Natural killer cell treated with Interleukin-12 subunit alpha and Interleukin-12 subunit beta and Interleukin-15 and Interleukin-18, amount 100 ng/mL, for 72 hours (primary cell): ENCODE measurements around the gene TCOF1. TPM values are rescaled to one million over a fixed set of nuclear protein-coding genes. Genes with fewer than 3 reads are reported as not detected.

ENCODE experiments used
- ATAC-seq, 2 donors: fragments of 150-1000 bp; cut with Tn5 transposase in 1 of 2; sonication (Bioruptor Pico), chemical (Tn5 transposase) in 1 of 2; 2 replicates each; pipeline ENCODE4 v1.10.0; 2021
- DNase-seq: peaks from one replicate; pipeline ENCODE4 v3.0.0; 2022; ENCODE audit warnings: low spot score
- H3K27ac Mint-ChIP-seq, 2 donors: 1 replicate in 1 of 2; 2 replicates in 1 of 2; pipeline ENCODE4 v1.8.0; 2022; ENCODE audit warnings: mixed read lengths in 2 of 2, mild to moderate bottlenecking in 1 of 2, moderate library complexity in 1 of 2
- H3K27me3 Mint-ChIP-seq, 2 donors: 1 replicate in 1 of 2; 2 replicates in 1 of 2; pipeline ENCODE4 v1.8.0; 2022; ENCODE audit warnings: mixed read lengths in 2 of 2
- H3K36me3 Mint-ChIP-seq: one replicate; pipeline ENCODE4 v1.8.0; 2022; ENCODE audit warnings: mixed read lengths
- H3K4me1 Mint-ChIP-seq, 2 donors: 1 replicate in 1 of 2; 2 replicates in 1 of 2; pipeline ENCODE4 v1.8.0; 2022; ENCODE audit warnings: low read depth in 2 of 2, mixed read lengths in 2 of 2, mild to moderate bottlenecking in 1 of 2
- H3K4me3 Mint-ChIP-seq: one replicate; pipeline ENCODE4 v1.8.0; 2022; ENCODE audit warnings: mixed read lengths
- H3K9me3 Mint-ChIP-seq: 2 replicates; pipeline ENCODE4 v1.8.0; 2022; ENCODE audit warnings: mixed read lengths
- total RNA-seq, 2 donors: library from RNA; stranded (reverse); gene quantifications; one replicate each; pipeline ENCODE4 v1.2.3, GENCODE V29; 2022

TCOF1 gene
- total RNA-seq, 2 donors from 2014 or later = 70.0 to 140 TPM

DNA sequence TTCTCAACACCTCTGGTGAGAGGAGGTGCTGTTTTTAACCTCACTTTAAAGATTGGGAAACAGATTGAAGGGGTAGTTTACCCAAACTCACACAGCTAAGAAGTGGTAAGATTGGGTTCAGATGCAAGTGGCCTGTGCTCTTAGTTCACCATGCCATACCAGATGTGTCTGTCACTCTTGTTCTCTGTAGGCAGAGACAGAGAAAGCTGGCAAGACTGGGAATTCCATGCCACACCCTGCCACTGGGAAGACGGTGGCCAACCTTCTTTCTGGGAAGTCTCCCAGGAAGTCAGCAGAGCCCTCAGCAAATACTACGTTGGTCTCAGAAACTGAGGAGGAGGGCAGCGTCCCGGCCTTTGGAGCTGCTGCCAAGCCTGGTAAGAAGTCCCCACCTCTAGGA lies 11.0 kb downstream of the TCOF1 start:
- ATAC-seq (no peak), DNase-seq (no peak)
- no peaks in the 10 kb centered on the region for H3K9me3 Mint-ChIP-seq
- no peak overlapping the region for H3K4me3 Mint-ChIP-seq
- no peak overlapping the region for H3K27ac Mint-ChIP-seq
- peaks cover 20% of the 10 kb centered on the region for H3K36me3 Mint-ChIP-seq
- no peaks in the 10 kb centered on the region for H3K27me3 Mint-ChIP-seq
- peaks cover 5% of the 10 kb centered on the region in 2 donors for H3K4me1 Mint-ChIP-seq

DNA sequence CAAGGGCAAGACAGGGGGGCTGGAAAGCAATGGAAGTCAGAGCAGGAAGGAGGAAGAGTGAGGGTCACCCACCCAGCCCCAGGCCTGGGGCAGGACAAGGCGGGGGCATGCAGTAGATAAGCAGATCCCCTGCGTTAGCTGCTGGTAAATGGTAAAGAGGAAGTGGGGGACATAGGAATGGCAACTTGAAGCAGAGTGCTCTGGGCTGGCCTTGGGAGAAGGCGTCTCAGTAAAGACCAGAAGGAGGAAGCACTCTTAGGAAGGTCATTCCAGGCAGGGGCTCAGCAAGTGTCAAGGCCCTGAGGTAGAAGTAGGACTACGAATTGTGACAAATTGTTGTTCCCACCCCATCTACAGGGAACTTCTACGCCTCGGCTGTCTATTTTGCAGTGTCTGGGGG lies 15.1 kb downstream of the TCOF1 start:
- ATAC-seq (no peak), DNase-seq (no peak)
- H3K4me1 Mint-ChIP-seq = peaks cover 8 to 14% of the 10 kb centered on the region in 2 donors
- peaks cover 16% of the 10 kb centered on the region for H3K36me3 Mint-ChIP-seq
- no peak overlapping the region for H3K4me3 Mint-ChIP-seq
- no peaks in the 10 kb centered on the region for H3K9me3 Mint-ChIP-seq
- no peaks in the 10 kb centered on the region for H3K27me3 Mint-ChIP-seq
- H3K27ac Mint-ChIP-seq = no peak overlapping the region

DNA sequence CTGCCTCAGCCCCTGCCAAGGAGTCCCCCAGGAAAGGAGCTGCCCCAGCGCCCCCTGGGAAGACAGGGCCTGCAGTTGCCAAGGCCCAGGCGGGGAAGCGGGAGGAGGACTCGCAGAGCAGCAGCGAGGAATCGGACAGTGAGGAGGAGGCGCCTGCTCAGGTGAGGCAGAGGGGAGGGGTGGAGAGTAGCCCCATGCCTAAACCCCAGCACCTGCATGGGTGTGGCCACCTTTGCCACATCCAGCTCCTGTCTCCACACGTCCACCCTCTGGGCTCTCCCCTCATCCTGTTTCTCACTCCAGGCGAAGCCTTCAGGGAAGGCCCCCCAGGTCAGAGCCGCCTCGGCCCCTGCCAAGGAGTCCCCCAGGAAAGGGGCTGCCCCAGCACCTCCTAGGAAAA lies 17.2 kb downstream of the TCOF1 start:
- Mint-ChIP-seq H3K27ac (no peak overlapping the region), H3K9me3 (no peaks in the 10 kb centered on the region), H3K27me3 (no peaks in the 10 kb centered on the region), H3K36me3 (peaks cover 19% of the 10 kb centered on the region), H3K4me1 (peaks cover 11 to 16% of the 10 kb centered on the region in 2 donors), H3K4me3 (no peak overlapping the region)
- ATAC-seq (no peak), DNase-seq (no peak)

DNA sequence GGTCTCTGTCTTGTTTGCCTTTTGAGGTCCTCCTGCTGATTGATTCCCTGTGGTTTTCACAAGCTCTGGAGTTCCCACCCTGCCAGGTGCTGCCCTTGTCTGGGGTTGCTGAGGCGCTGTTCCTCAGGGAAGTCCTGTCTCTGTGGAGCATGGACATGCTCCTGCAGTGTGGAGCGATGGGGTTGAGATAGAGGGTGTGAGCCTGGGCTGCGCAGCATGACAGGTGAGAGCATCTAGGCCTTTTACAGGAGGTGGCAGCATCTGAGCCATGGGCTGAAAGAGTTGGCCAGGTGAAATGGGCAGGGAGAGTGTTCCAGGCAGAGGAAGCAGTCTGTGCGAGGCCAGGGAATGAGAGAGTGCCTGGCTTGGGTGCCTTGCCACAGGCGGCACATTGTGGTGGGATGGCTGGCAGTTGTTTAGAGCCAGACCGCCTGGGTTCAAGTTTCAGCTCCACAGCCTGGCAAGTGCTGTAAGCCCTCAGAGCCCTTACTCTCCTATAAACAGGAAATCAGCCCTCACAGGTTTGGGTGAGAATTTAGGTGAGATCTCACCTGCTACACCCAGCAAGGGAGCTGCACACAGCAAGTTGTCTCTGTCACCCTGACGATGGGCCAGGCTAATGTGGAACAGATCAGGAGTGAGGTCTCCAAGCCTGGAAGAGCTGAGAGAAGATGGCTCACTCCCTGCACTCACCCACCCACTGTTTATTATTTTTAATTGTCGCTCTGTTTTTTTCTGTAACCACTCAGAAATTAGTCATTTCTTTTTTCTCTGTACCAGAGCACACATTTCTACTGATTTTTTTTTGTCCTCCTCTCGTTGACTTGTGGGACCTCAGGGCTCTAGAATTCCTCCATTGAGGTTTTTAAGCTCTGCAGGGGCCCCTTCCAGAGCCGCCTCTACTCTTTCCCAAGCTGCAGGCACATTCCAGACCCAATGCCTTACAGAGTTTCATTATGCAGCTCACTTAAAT lies 19.6 kb downstream of the TCOF1 start:
- Mint-ChIP-seq H3K4me1 (peaks cover 11 to 13% of the 10 kb centered on the region in 2 donors), H3K9me3 (no peaks in the 10 kb centered on the region), H3K27ac (peak overlapping the region; percentile 48 to 81), H3K4me3 (no peak overlapping the region), H3K36me3 (peaks cover 20% of the 10 kb centered on the region), H3K27me3 (no peaks in the 10 kb centered on the region)
- ATAC-seq (no peak), DNase-seq (no peak)

- H3K36me3 Mint-ChIP-seq = peaks cover 20% of the 10 kb centered on the region
- ATAC-seq (no peak), DNase-seq (no peak)
- peaks cover 11 to 13% of the 10 kb centered on the region in 2 donors for H3K4me1 Mint-ChIP-seq
- H3K27ac Mint-ChIP-seq = peak overlapping the region; percentile 37 to 48
- no peaks in the 10 kb centered on the region for H3K27me3 Mint-ChIP-seq
- H3K9me3 Mint-ChIP-seq = no peaks in the 10 kb centered on the region
- no peak overlapping the region for H3K4me3 Mint-ChIP-seq
Observed at GRCh38 chr5:150377964-150378694, 20.6 kb downstream of the TCOF1 start.

GRCh38 chr5:150384701-150385100 lies 27.2 kb downstream of the TCOF1 start:
- H3K27ac Mint-ChIP-seq = no peak overlapping the region
- no peak for DNase-seq
- H3K27me3 Mint-ChIP-seq = no peaks in the 10 kb centered on the region
- peaks cover 0 to 6% of the 10 kb centered on the region in 2 donors for H3K4me1 Mint-ChIP-seq
- ATAC-seq = no peak
- H3K4me3 Mint-ChIP-seq = no peak overlapping the region
- H3K9me3 Mint-ChIP-seq = no peaks in the 10 kb centered on the region
- H3K36me3 Mint-ChIP-seq = peaks cover 5% of the 10 kb centered on the region

DNA sequence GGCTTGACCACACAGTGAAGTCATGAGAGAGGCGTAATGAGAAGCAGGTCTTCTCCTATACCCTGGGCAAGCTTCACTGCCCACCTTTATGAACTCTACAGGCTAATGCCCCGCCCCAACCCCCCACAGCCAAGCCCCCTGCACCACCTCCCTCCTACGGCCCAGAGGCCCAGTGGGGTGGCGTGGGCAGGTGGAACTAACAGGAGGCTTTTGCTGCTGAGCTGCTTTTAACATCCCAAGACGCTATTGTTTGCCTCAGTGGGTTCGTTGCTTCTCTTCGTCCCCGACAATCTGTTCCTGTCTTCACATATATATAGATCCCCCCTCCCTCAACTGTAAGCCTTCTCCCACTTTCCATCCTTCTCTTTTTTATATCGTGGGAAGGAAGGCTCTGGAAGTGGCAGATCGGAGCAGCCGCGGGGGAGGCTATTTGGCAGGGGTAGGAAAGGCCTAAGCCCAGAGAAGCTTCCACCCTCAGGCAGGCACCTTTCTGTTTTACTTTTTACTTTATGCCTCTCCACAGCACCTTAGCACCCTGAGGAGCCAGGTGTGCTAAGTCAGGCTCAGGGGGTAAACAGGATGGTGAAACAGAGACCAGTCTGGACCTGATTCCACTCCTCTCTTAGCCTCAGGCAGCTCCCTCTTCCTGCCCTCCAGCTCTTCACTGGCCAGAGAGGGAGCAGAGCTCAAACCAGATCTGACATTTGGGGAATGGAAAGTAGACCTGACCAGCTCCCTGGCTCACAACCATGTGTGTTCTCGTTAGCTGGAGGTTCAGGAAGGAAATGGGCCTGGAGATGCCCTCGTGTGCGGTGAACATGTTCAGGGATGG lies 28.7 kb downstream of the TCOF1 start:
- H3K9me3 Mint-ChIP-seq = no peaks in the 10 kb centered on the region
- H3K27me3 Mint-ChIP-seq = no peaks in the 10 kb centered on the region
- peak overlapping the region in 1 of 2 donors; percentile 50 for H3K27ac Mint-ChIP-seq
- no peak for ATAC-seq
- peaks cover 0 to 6% of the 10 kb centered on the region in 2 donors for H3K4me1 Mint-ChIP-seq
- peaks cover under 1% of the 10 kb centered on the region for H3K36me3 Mint-ChIP-seq
- no peak for DNase-seq
- H3K4me3 Mint-ChIP-seq = no peak overlapping the region

DNA sequence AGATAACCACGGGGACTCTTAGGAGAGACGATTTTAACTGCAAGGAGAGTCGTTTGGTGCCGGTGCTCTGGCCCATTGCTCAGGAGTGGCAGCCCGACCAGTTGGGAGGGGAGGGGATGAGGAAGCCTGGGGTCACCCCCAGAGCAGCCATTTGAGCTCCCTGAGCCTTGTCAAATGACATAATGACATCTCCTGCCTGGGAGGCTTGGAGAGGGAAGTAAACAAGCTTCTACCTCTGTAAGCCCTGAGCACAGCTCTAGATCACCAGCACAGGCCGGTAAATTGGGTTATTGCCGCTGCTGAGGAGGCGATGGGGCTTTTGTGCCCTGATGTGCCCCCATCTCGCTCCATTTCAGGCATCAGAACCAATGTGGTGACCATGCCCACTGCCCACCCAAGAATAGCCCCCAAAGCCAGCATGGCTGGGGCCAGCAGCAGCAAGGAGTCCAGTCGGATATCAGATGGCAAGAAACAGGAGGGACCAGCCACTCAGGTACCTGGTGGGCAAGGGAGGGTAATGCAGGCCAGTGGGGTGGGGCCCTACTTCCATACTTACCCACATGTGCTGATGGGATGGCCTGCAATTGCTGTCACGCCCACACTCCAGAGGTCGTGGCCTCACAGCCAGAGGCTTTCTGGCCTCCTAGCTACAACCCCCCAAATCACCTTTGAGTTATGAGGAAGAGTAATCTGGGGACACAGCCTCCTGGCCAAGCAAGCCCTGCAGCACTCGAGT lies 32.2 kb downstream of the TCOF1 start:
- Mint-ChIP-seq H3K4me3 (no peak overlapping the region), H3K9me3 (no peaks in the 10 kb centered on the region), H3K36me3 (no peaks in the 10 kb centered on the region), H3K27me3 (no peaks in the 10 kb centered on the region), H3K27ac (no peak overlapping the region), H3K4me1 (peaks cover 0 to 9% of the 10 kb centered on the region in 2 donors)
- ATAC-seq = no peak
- DNase-seq = no peak

GRCh38 chr5:150391064-150391834 lies 33.8 kb downstream of the TCOF1 start:
- Mint-ChIP-seq H3K36me3 (peaks cover 3% of the 10 kb centered on the region), H3K4me3 (no peak overlapping the region), H3K27me3 (no peaks in the 10 kb centered on the region), H3K27ac (no peak overlapping the region), H3K4me1 (peaks cover 3 to 7% of the 10 kb centered on the region in 2 donors), H3K9me3 (no peaks in the 10 kb centered on the region)
- DNase-seq (no peak), ATAC-seq (no peak)

DNA sequence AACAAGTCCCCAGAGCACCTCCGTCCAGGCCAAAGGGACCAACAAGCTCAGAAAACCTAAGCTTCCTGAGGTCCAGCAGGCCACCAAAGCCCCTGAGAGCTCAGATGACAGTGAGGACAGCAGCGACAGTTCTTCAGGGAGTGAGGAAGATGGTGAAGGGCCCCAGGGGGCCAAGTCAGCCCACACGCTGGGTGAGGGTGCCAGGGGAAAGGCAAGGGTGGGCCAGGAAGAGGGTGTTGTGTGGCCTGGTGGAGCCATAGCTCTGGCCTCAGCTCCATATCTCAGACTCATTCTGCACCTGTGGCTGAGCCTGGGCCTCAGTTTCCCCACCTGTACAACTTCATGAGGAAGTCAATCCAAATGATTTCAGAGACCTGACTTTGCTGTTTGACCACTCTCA lies 34.5 kb downstream of the TCOF1 start:
- Mint-ChIP-seq H3K27me3 (no peaks in the 10 kb centered on the region), H3K9me3 (no peaks in the 10 kb centered on the region), H3K27ac (no peak overlapping the region), H3K4me1 (peaks cover 4 to 6% of the 10 kb centered on the region in 2 donors), H3K4me3 (no peak overlapping the region), H3K36me3 (peaks cover 7% of the 10 kb centered on the region)
- no peak for DNase-seq
- ATAC-seq = no peak

- Mint-ChIP-seq H3K9me3 (no peaks in the 10 kb centered on the region), H3K27me3 (no peaks in the 10 kb centered on the region), H3K36me3 (peaks cover 7% of the 10 kb centered on the region), H3K27ac (no peak overlapping the region), H3K4me1 (peaks cover 5 to 6% of the 10 kb centered on the region in 2 donors), H3K4me3 (no peak overlapping the region)
- ATAC-seq (no peak), DNase-seq (no peak)
Observed at GRCh38 chr5:150392680-150393079, 35.2 kb downstream of the TCOF1 start.

GRCh38 chr5:150393096-150393645 lies 35.7 kb downstream of the TCOF1 start:
- Mint-ChIP-seq H3K4me1 (peaks cover 5 to 6% of the 10 kb centered on the region in 2 donors), H3K36me3 (peaks cover 7% of the 10 kb centered on the region), H3K9me3 (no peaks in the 10 kb centered on the region), H3K27me3 (no peaks in the 10 kb centered on the region), H3K4me3 (no peak overlapping the region), H3K27ac (no peak overlapping the region)
- ATAC-seq (no peak), DNase-seq (no peak)
